IMR-90 (cell line): Measurements from ENCODE around the gene SESN1. TPM values are rescaled to one million over a fixed set of nuclear protein-coding genes. Genes with fewer than 3 reads are reported as not detected.
A peak's percentile ranks its signal among the peaks of the same experiment; 100 is the strongest.

Experiments used
- ATAC-seq: fragments of 200-7000 bp; cut with Tn5 transposase; 2 replicates; pipeline ENCODE4 v1.9.1; 2020; ENCODE audit warnings: low read depth, mild to moderate bottlenecking, moderate library complexity
- BruUV-seq: library from RNA; stranded (reverse); fragments of 400-500 nt; replicated peaks from 2 replicates; lab custom pipeline; 2021; lab: Mats Ljungman, UMichigan
- CTCF ChIA-PET: fragments of 300-600 bp; formaldehyde crosslinking; extraction: SDS; loops from one replicate; lab custom pipeline; 2021; ENCODE audit warnings: antibody characterized with exemption; lab: Yijun Ruan, JAX
- POLR2A ChIA-PET: fragments of 300-600 bp; sonication (Branson Sonifier 250); formaldehyde crosslinking; loops from one replicate; lab custom pipeline; 2022; ENCODE audit warnings: antibody characterized with exemption; ENCODE audit not compliant: unreplicated experiment; lab: Charles Lee
- DNase-seq: peaks from one replicate; pipeline ENCODE4 v3.0.0; 2013
- H2AFZ ChIP-seq: replicated peaks from 2 replicates; pipeline ENCODE3; 2013; ENCODE audit warnings: low read length, mild to moderate bottlenecking; ENCODE audit not compliant: poor library complexity
- H2AK5ac ChIP-seq: 2 replicates; pipeline ENCODE4 v1.6.1; 2013; ENCODE audit warnings: low read depth, low read length, inconsistent platforms
- H2AK9ac ChIP-seq: replicated peaks from 2 replicates; pipeline ENCODE3; 2013; ENCODE audit warnings: mild to moderate bottlenecking, low read depth, low read length, moderate library complexity; ENCODE audit not compliant: poor library complexity
- H2BK120ac ChIP-seq: 2 replicates; pipeline ENCODE4 v1.6.1; 2013; ENCODE audit warnings: low read depth, low read length, inconsistent platforms
- H2BK15ac ChIP-seq: 3 replicates; pipeline ENCODE4 v1.6.1; 2013; ENCODE audit warnings: low read depth, low read length, inconsistent platforms
- H2BK20ac ChIP-seq: 2 replicates; pipeline ENCODE4 v1.6.1; 2013; ENCODE audit warnings: low read depth, mild to moderate bottlenecking, inconsistent platforms, low read length, moderate library complexity
- H2BK5ac ChIP-seq: 2 replicates; pipeline ENCODE4 v1.6.1; 2013; ENCODE audit warnings: mild to moderate bottlenecking, low read depth, low read length, inconsistent platforms; ENCODE audit not compliant: poor library complexity, severe bottlenecking
- H3K14ac ChIP-seq: replicated peaks from 2 replicates; pipeline ENCODE4 v1.6.1; 2013; ENCODE audit warnings: low read depth, low read length, inconsistent platforms
- H3K18ac ChIP-seq: 2 replicates; pipeline ENCODE4 v1.6.1; 2013; ENCODE audit warnings: low read depth, low read length, control low read depth
- H3K23ac ChIP-seq: 2 replicates; pipeline ENCODE4 v1.6.1; 2013; ENCODE audit warnings: low read depth, low read length, inconsistent platforms
- H3K27ac ChIP-seq: 2 replicates; pipeline ENCODE4 v1.5.1; 2013; ENCODE audit warnings: mild to moderate bottlenecking, control low read depth, low read length; ENCODE audit not compliant: insufficient read depth
- H3K27me3 ChIP-seq: 2 replicates; pipeline ENCODE4 v1.6.1; 2013; ENCODE audit warnings: low read length; ENCODE audit not compliant: control insufficient read depth, insufficient read depth
- H3K36me3 ChIP-seq: 2 replicates; pipeline ENCODE4 v1.6.1; 2013; ENCODE audit warnings: low read length, mixed read lengths; ENCODE audit not compliant: control insufficient read depth, insufficient read depth
- H3K4ac ChIP-seq: 2 replicates; pipeline ENCODE4 v1.6.1; 2013; ENCODE audit warnings: low read depth, low read length, inconsistent platforms
- H3K4me1 ChIP-seq: 2 replicates; pipeline ENCODE4 v1.6.1; 2013; ENCODE audit warnings: low read length, mixed read lengths; ENCODE audit not compliant: control insufficient read depth, insufficient read depth
- H3K4me2 ChIP-seq: 2 replicates; pipeline ENCODE4 v1.6.1; 2013; ENCODE audit warnings: low read depth, mild to moderate bottlenecking, control low read depth, low read length, moderate library complexity
- H3K4me3 ChIP-seq: 2 replicates; pipeline ENCODE4 v1.5.1; 2013; ENCODE audit warnings: low read depth, mild to moderate bottlenecking, control low read depth, low read length, moderate library complexity; ENCODE audit not compliant: insufficient read depth
- H3K56ac ChIP-seq: 2 replicates; pipeline ENCODE4 v1.6.1; 2013; ENCODE audit warnings: low read length, inconsistent platforms; ENCODE audit not compliant: insufficient read depth; ENCODE audit errors: extremely low read depth
- H3K79me1 ChIP-seq, 2 experiments: 2 replicates each; pipeline ENCODE4 v1.6.1; 2013; ENCODE audit warnings: low read length in 2 of 2, inconsistent platforms in 1 of 2, low read depth in 1 of 2
- H3K9ac ChIP-seq: 2 replicates; pipeline ENCODE4 v1.6.1; 2013; ENCODE audit warnings: low read depth, low read length, control low read depth
- H3K9me1 ChIP-seq: 2 replicates; pipeline ENCODE4 v1.6.1; 2013; ENCODE audit warnings: low read length, inconsistent platforms; ENCODE audit not compliant: insufficient read depth
- H3K9me3 ChIP-seq: 2 replicates; pipeline ENCODE4 v1.6.1; 2013; ENCODE audit warnings: low read length; ENCODE audit not compliant: control insufficient read depth, insufficient read depth
- H4K20me1 ChIP-seq: 2 replicates; pipeline ENCODE4 v1.6.1; 2013; ENCODE audit warnings: low read length, inconsistent platforms; ENCODE audit not compliant: insufficient read depth
- H4K5ac ChIP-seq: 2 replicates; pipeline ENCODE4 v1.6.1; 2013; ENCODE audit warnings: mild to moderate bottlenecking, low read depth, low read length, control low read depth
- H4K8ac ChIP-seq, 2 experiments: 2 replicates each; pipeline ENCODE4 v1.6.1; 2013; ENCODE audit warnings: low read depth in 2 of 2, low read length in 2 of 2, control low read depth in 1 of 2, inconsistent platforms in 1 of 2
- H4K91ac ChIP-seq: 2 replicates; pipeline ENCODE4 v1.6.1; 2013; ENCODE audit warnings: low read depth, low read length, inconsistent platforms; ENCODE audit not compliant: insufficient read depth
- BHLHE40 ChIP-seq: fragments of 150-350 bp; IDR thresholded peaks from 2 replicates; pipeline ENCODE4 v1.6.1; 2016; ENCODE audit warnings: mild to moderate bottlenecking, low read depth, low read length
- CHD1 ChIP-seq: IDR thresholded peaks from 2 replicates; pipeline ENCODE4 v1.6.1; 2012; ENCODE audit warnings: low read depth, low read length, improper control_type of control experiment
- FOS ChIP-seq: fragments of 150-350 bp; IDR thresholded peaks from 2 replicates; pipeline ENCODE4 v1.6.1; 2016; ENCODE audit warnings: low read depth, low read length
- MAFK ChIP-seq: IDR thresholded peaks from 2 replicates; pipeline ENCODE4 v1.6.1; 2012; ENCODE audit warnings: low read depth, low read length, improper control_type of control experiment
- MAZ ChIP-seq: IDR thresholded peaks from 2 replicates; pipeline ENCODE4 v1.6.1; 2012; ENCODE audit warnings: low read depth, mild to moderate bottlenecking, low read length, improper control_type of control experiment, moderate library complexity, borderline replicate concordance
- MXI1 ChIP-seq: IDR thresholded peaks from 2 replicates; pipeline ENCODE4 v1.6.1; 2012; ENCODE audit warnings: low read depth, mild to moderate bottlenecking, low read length, moderate library complexity, borderline replicate concordance
- POLR2A ChIP-seq: IDR thresholded peaks from 2 replicates; pipeline ENCODE4 v1.6.1; 2012; ENCODE audit warnings: mild to moderate bottlenecking, low read depth, low read length
- SMC3 ChIP-seq: fragments of 150-350 bp; IDR thresholded peaks from 2 replicates; pipeline ENCODE4 v1.6.1; 2016; ENCODE audit warnings: low read depth, mild to moderate bottlenecking, antibody characterized with exemption, low read length, moderate library complexity
- WGBS, 2 experiments: methylation state at CpG; one replicate each; pipeline versions ENCODE4 v1.1.5 to v1.1.7; 2013; ENCODE audit warnings: missing lambda C conversion rate in 2 of 2; ENCODE audit not compliant: insufficient read length in 1 of 2; ENCODE audit errors: extremely low coverage in 2 of 2; 5-methylcytosine and 5-hydroxymethylcytosine counted together
- dilution Hi-C: fragments of 300-500 bp; cut with HindIII; formaldehyde crosslinking; loops from one replicate; pipeline ENCODE4 v1.14.3; 2018; ENCODE audit warnings: low sequenced_read_pairs; ENCODE audit not compliant: unreplicated experiment
- in situ Hi-C: fragments of 300-500 bp; cut with MboI; formaldehyde crosslinking; loops from 3 replicates; pipeline ENCODE4 v1.14.3; 2019; ENCODE audit warnings: low sequenced_read_pairs, inconsistent platforms, mixed read lengths
- intact Hi-C: fragments of 100-400 bp; cut with micrococcal nuclease; formaldehyde crosslinking; loops from 2 replicates; pipeline ENCODE4 v1.10.0; 2022
- polyA plus RNA-seq, 3 experiments: library from polyadenylated mRNA; depleted of rRNA; stranded (reverse); fragments of >200 nt; gene quantifications; 2 replicates each; pipeline ENCODE4 v1.2.3, GENCODE V29; 2012; ENCODE audit warnings: low replicate concordance in 1 of 3
- total RNA-seq: library from RNA; depleted of rRNA; stranded (reverse); fragments of >200 nt; gene quantifications from 2 replicates; pipeline ENCODE4 v1.2.3, GENCODE V29; 2012

SESN1 gene
- total and polyA plus RNA-seq, 2 of the 4 experiments (the other 2 are of a cell fraction), result 9.7 to 16.7 TPM

DNA sequence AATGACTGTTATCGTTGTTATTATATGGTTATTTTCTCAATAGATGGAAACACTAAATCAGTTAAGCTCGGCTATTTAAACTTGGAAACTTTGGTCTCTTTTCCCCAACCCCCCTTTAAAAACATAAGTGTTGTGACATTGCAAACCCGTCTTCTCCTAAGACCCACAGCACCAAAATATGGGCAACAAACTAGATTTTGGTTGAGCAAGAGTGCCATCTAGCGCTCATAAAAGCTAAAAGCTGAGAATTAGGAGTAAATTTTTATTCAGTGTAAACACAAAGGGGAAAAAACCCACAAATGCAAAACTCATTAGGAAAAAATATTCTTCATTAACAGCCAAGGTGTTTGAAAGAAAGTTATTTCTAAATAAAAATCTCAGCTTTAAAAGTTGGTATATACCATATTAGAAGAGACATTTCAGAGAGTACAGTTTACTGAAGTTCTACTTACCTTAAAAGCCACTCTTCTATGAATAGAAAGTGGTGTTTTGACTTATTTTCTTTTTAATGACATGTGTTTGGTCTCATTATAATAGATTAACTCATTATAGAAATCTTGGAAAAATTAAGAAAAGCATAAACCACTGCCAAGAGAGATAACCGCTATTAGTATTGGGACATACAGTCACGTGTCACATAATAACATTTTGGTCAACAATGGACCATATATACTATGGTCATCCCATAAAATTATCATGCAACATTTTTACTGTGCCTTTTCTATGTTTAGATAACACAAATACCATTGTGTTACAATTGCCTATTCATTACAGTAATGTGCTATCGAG lies 21.1 kb downstream of the SESN1 start (continued):
- TF ChIP-seq CHD1 (no peak), MAFK (no peak)

DNA sequence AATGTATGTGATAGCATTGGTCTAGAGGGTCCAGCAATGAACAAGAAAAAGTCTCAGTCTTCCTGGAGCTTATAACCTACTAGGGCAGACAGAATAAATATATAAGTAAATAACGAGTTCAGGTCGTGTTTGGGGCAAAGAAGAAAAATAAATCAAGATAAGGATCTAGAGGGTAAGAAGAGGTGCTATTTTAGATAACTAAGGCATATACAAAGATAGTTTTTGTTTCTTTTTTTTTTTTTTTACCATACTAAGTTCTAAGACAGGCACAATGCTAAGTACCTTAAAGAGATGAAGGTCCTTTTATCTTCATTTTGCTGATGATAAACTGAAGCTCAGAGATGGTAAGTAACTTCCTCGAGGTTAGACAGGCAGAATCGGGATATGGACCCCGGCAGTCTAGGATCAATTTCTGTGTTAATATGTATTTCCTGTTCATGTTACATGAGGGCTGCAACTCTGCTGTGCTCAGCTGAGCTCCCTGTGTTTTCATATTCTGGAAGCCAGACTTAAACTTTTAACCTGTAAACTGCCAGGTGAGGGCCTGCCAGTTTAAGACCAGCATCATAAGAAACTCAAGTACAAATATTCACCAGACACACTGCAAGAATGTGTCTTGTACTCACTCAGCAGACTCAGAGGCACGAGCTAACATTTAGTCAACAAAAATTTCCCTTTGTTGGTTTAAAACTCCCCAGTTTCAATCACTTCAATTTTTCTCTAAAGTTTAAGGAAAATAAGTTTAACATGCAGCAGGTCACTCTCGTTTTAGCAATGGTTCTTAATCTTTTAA lies 23.3 kb downstream of the SESN1 start:
- Histone ChIP-seq H3K4ac (no peak overlapping the region), H3K27ac (no peak overlapping the region), H2BK15ac (no peak overlapping the region), H3K4me2 (no peak overlapping the region), H3K9ac (no peak overlapping the region), H3K27me3 (no peaks in the 10 kb centered on the region), H3K9me1 (peaks cover 3% of the 10 kb centered on the region; the same call in 1 of the 2 replicates), H3K36me3 (no peaks in the 10 kb centered on the region), H2BK5ac (no peak overlapping the region), H3K4me3 (no peak overlapping the region), H3K4me1 (peaks cover 2% of the 10 kb centered on the region; the same call in 1 of the 2 replicates), H2BK120ac (no peak overlapping the region), H2AFZ (no peak overlapping the region), H4K20me1 (no peaks in the 10 kb centered on the region), H3K23ac (no peak overlapping the region), H4K5ac (no peak overlapping the region), H3K9me3 (no peaks in the 10 kb centered on the region), H4K91ac (no peak overlapping the region), H4K8ac (peak overlapping the region in 1 of 2 experiments; percentile 15; a peak in 2 of 4 replicates), H2AK5ac (no peak overlapping the region), H3K18ac (no peak overlapping the region), H3K56ac (no peak overlapping the region), H3K79me1 (peaks cover 10 to 13% of the 10 kb centered on the region in 2 experiments; a peak in 3 of 4 replicates), H2BK20ac (no peak overlapping the region), H2AK9ac (no peak overlapping the region), H3K14ac (no peak overlapping the region)
- ChIA-PET CTCF (interaction anchor here (1.4 to 3.2 kb wide), 2 partner anchors 178 to 530 kb away, joined by 4 to 18 read pairs; no protein-coding TSS in a partner anchor), POLR2A (no interaction called here)
- TF ChIP-seq MAFK (no peak), SMC3 (no peak), MAZ (no peak), POLR2A (no peak), MXI1 (no peak), FOS (no peak), BHLHE40 (no peak)
- ATAC-seq, result no peak
- no TSS peak for BruUV-seq
- dilution Hi-C loops, result loop anchor here (25.0 kb wide), 1 partner anchor 534 kb away; no protein-coding TSS in a partner anchor
- no CpG with 5 or more reads among the region's 7 CpGs for WGBS, 2 experiments
- DNase-seq, result no peak
- in situ Hi-C loops, result no loop called here
- intact Hi-C loops, result loop anchor here (5.0 to 10.0 kb wide), 5 partner anchors 64 to 514 kb away; no protein-coding TSS in a partner anchor
